Peyer's patch (tissue), 4 donors: ENCODE measurements around the gene MAP2.

Source experiments
- CTCF ChIP-seq, 6 experiments: fragments of 450-650 bp in 4 of 6; fragments of 200-600 bp in 2 of 6; sonication (generic) in 1 of 6; IDR thresholded peaks; one replicate each; pipeline ENCODE4 v1.5.1; 2017 to 2019; ENCODE audit warnings: antibody characterized with exemption in 6 of 6, mild to moderate bottlenecking in 3 of 6, moderate library complexity in 1 of 6
- POLR2A ChIP-seq, 2 donors: fragments of 450-650 bp; IDR thresholded peaks; one replicate each; pipeline ENCODE4 v1.5.1; 2017; ENCODE audit warnings: antibody characterized with exemption in 2 of 2, mild to moderate bottlenecking in 2 of 2, moderate library complexity in 2 of 2

GRCh38 chr2:209517436-209517835 is 93.6 kb downstream of the MAP2 start:
- TF ChIP-seq CTCF (IDR thresholded peaks at IDR 0.05) (no peak), POLR2A (IDR thresholded peaks at IDR 0.05) (no peak)
